ENCODE data around the gene CMTR1.

CMTR1 gene

DNA sequence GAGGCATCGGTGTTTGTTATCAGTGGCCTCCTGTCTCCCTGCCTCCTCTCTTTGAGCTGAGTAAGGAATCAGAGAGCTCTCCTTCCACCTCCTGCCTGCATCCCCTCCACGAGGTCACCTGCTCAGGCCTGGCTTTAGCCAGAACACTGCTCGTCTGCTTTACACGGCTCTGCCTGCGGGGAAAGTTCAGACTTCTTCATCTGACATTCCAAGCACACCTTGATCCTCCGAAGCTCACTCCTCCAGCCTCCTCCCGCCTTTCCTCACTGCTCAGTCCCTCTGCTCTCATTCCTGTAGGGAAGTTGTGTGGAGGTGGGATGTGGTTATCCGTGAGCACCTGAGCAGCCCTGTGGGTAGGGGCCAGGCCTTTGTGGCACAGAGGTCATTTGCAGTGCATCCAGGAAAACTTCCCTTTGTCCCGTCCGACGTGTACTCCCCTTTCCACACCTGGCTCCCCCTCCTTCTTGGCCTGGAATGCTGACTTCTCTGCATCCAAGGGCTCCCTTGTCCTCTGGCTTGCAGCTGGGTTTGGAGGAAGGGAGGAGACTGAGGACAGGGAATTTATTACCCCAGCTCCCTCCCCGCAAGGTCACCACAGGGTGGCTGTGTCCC is 79.5 kb downstream of the CMTR1 start:
- DNase-seq (ENCODE audit: low read depth in 3 of 3) = no peak

DNA sequence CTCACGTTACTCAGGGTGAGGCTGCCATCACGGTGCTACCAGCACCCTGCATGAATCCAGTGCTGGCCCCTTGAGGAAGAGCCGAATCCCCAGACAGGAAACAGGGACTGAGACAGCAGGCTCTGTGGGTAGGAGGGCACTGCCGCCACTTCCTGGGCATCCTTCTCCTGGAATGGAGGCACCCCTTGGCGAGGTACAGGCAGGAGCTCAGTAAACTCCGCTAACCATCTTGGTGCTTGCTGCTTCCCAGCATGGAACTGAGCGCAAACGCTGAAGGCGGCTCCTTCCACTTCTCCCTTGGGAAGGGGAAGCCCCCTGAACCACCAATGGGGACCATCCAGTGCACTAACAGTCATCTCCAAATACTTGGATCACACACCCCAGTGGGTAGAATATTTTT is 80.1 kb downstream of the CMTR1 start:
- no peak for DNase-seq (ENCODE audit: low read depth in 3 of 3)

DNA sequence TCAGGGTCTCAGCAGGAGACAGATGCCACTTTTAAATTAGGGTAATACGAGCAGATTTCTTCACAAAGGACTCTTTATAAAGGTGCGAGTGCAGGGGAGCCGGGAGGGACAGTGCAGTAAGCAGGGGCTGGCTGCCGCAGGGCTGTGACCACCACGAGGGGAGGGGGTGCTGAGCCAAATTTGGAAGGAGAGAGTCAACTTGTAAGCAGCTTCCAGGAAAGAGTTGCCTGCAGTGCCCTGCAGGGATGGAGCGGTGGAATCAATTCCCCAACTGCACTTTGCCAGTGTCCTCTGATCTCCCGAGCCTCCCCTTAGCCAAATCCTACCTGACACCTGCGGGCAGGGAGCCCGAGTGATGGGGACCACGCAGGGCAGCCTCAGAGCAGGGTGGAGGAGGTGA is 80.6 kb downstream of the CMTR1 start:
- no peak for DNase-seq (ENCODE audit: low read depth in 3 of 3)

DNA sequence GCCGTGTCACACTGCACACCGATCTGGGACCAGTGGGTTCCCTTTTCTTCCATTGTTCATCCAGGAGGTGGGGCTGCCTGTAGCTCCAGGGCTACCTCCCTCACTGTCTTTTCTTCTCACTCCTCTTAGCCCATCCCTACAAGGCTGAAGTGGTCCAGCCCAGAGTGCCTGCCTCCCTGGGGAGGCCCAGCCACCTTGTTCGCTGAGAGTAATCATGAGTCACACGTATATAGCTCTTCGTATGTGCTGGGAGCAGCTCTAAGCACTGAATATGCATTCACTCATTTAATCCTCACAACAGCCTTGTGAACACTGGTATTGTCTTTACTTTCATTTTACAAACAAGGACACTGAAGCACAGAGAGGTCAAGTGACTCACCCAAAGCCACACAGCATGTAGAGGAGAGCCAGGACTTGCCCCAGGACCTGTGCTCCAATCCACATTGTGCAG is 81.3 kb downstream of the CMTR1 start:
- peak; percentile 35 to 48 (median 37) for DNase-seq (ENCODE audit: low read depth in 3 of 3)

DNA sequence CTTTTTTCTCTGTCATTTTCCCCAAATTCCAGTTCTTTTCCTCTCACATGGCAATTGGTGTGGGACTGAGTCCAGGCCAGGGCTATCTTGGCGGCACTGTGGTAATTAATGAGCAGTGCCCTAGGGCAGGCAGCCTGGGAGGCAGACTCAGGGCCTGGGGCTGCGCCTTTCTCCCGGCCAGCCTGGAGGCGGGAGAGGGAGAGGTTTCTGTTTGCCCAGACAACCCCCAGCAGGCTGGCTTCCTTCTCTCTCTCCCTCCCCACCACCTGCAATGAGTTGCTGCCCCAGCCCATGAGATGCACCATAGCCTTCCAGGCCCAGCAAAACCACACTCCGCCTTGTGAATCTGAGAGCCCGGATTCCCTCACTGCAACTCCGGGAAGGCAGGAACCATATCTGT is 81.8 kb downstream of the CMTR1 start:
- DNase-seq (ENCODE audit: low read depth in 3 of 3) = no peak

DNA sequence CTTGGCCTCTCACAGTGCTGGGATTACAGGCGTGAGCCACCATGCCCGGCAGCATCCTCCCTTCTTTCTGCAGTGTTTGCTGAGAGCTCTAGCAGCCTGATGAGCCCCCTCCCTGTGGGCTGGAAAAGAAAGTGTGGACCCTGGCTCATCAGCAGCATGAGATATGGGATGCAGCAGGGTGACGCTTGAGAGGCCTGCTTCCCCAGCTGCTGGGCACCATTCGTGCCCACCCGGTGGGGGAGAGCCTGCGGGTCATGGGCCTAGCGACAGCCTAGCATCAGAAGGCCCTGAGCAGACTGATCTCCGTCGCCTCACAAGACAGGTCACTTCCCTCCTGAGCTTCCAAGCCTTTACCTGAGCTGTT is 82.7 kb downstream of the CMTR1 start:
- DNase-seq (ENCODE audit: low read depth in 3 of 3) = no peak

DNA sequence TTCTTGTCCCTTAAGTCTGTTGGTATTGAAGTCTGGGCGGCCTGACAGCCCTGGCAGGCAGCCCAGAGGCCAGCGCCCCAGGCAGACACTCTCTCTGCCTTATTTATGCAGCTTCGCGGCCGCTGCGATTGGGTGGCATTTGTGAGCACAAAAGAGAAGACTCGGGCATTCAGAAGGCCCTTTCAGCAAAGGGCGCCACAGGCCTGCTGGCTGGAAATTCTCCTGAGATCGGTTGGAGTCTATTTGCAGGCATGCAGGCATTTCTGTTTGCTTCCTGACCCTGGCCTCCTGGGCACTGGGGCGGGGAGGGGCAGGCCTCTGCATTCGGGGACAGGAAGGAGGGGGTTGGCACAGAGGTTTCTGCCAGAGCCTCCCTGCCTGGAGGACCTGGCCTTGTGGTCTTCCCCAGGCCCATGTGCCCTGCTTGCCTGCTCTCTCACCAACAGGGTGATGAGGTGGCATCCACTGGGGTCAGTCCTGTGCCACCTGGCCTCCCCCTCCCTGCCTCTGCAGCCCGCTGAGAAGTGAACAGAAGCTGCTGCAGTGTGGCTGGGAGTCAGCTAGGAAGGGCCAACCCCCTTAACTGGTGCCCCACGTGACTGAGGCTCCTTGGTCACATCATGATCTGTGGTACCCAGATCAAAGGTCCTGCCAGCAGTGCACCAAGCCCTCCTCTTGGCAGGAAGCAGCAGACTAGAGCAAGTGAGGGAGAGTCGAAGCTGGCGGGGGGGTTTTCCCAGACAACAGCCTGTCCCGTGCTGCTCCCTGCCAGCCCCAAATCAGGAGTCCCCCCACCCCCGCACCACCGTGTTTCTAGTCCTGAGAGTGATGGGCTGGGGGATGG is 83.3 kb downstream of the CMTR1 start:
- DNase-seq (ENCODE audit: low read depth in 3 of 3) = peak; percentile 69 to 86 (median 83)

DNA sequence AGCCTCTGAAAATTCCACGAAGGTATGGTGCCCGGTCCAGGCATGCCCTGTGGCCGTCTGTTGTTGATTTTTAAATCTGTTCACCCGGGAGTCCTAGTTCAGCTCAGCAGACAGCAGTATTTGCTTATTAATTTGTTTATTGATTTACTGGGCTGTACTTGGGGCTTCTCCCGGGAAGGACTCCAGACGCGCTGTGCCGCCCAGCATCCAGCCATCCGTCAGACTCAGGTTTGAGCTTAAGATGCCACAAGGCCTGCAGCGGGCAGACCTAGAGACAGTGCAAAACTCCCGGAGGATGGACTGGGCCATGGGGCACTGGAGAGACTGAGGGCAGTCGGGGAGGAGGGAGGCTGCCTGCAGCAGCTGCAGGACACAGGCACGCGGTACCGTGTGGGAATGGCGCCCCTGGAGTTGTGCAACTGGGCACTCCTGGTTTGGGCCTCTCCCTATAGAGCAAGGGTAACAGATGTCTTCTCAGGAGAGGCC is 83.9 kb downstream of the CMTR1 start:
- no peak for DNase-seq (ENCODE audit: low read depth in 3 of 3)

DNA sequence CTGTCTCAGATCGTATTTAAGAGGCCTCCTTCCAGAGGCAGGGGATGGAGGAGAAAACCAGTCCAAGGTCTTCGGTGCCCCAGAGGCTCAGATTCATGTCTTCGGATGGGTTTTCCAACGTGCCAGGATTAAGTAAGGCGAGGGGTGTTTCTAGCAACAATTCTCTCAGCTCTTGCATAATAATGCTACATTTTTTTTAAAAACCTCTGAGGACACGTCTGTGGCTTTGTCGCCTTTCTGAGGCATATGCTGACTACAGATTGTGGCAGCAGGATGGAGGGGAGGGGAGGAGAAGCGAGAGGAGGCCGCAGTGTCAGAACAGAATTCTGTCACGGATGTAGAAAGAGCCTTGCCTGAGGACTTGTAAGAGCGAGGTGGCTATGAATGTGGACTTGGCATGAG is 84.4 kb downstream of the CMTR1 start:
- peak; percentile 48 to 70 (median 61) for DNase-seq (ENCODE audit: low read depth in 3 of 3)

DNA sequence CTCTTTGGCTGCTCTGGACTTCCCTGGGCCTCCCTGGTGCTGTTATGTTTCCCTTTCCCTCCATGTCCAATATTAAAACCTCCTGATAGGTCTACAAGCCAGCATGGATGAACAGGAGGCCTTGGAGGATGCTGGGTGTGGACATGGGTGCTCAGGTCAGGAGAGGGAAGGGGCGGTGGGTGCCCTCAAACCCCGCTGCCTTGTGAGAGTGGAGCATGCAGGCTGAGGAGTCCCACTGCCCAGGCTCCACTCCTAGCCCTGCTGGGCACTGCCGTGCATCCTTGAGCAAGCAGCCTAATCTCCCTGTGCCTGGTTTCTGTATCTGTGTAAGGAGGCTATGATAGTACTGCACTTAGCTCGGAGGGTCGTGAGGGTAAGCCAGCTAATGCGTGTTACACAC is 85.1 kb downstream of the CMTR1 start:
- no peak for DNase-seq (ENCODE audit: low read depth in 3 of 3)

DNA sequence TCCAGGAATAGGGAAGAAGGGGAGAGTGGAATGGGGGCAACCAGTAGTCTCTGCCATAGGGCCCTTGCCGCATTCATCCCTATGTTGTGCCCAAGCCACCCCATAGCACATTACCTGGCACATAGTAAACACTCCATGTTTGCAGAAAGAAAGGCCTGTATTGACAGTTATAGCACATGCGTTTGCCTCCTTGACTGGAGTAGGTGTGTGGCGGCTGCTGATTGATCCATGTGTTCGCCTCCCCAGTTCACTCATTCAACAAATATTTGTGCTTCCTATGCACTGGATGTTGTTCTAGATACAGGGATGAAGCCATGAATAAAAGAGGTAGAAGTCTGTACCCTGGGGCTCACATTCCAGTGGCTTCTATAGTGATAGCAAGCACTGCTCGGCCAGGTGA is 86.4 kb downstream of the CMTR1 start:
- no peak for DNase-seq (ENCODE audit: low read depth in 3 of 3)

DNA sequence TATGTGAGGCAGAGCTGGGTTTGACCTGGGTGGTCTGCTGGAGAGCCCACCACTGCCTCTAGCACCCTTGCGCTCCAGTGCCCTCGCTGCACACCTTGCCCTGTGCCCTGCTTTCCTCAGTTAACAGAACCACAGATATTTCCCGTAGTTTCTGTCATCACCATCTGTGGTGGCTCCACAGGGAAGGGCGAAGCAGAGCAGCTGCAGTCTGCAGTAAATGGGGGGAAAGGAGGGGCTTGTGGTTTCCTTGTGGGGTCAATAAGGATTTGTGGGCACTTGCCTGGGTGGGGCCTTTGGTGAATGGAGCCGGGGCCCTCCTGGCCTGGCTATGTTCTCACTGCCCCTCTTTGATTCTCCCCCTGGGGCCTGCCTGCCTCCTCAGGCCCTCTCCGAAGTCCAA is 87.9 kb downstream of the CMTR1 start:
- DNase-seq (ENCODE audit: low read depth in 3 of 3) = no peak

DNA sequence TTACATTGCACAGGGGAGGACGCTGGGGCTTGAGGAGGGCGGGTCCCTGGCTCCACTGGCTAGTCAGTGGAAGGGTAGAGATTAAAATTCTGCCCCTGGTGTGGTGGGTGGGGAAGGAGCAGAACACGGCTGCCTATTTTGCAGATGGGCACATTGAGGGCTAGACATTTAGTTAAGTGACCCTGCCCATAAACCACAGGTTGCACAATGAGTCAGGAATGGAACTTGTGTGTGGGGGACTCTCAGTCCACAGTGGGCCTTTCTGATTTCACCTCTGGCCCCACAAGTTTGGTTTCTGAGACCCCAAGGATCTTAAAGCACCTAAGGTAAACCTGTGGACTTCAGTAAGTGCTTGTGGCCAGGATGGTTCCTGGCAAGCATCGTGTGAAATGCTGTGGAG is 88.7 kb downstream of the CMTR1 start:
- no peak for DNase-seq (ENCODE audit: low read depth in 3 of 3)

DNA sequence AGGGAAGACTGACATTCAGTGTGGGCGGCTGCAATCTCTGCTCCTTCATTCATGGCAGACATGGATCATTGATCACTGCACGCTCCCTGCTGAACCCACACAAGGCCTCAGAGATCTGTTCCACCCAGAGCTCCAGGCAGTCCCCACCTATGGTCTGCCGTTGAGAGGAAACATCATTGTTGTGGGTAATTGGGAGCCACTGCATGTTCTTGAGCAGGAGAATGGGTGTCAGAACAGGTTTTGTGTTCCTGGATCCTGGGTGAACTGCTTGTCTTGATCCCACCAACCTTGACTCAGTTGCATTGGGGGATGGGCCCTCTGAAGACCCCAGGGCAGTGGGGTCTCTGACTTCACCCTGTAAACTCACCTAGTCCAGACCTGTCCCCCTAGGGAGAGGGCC is 89.8 kb downstream of the CMTR1 start:
- no peak for DNase-seq (ENCODE audit: low read depth in 3 of 3)

DNA sequence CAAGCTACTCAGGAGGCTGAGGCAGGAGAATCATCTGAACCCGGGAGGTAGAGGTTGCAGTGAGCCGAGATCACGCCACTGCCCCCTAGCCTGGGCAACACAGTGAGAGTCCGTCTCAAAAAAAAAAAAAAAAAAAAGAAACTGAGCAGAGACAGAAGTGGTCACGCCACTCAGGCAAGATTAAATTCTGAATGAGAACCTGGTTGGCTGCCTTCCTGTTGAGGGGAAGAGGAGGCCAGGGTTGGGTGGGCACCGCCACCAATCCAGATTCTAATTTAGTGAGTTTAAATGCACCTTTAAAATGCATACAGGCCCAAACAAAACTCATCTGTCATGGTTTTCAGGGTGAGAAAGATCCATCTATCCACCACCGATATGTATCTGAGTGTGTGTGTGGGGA is 90.4 kb downstream of the CMTR1 start:
- no peak for DNase-seq (ENCODE audit: low read depth in 3 of 3)

DNA sequence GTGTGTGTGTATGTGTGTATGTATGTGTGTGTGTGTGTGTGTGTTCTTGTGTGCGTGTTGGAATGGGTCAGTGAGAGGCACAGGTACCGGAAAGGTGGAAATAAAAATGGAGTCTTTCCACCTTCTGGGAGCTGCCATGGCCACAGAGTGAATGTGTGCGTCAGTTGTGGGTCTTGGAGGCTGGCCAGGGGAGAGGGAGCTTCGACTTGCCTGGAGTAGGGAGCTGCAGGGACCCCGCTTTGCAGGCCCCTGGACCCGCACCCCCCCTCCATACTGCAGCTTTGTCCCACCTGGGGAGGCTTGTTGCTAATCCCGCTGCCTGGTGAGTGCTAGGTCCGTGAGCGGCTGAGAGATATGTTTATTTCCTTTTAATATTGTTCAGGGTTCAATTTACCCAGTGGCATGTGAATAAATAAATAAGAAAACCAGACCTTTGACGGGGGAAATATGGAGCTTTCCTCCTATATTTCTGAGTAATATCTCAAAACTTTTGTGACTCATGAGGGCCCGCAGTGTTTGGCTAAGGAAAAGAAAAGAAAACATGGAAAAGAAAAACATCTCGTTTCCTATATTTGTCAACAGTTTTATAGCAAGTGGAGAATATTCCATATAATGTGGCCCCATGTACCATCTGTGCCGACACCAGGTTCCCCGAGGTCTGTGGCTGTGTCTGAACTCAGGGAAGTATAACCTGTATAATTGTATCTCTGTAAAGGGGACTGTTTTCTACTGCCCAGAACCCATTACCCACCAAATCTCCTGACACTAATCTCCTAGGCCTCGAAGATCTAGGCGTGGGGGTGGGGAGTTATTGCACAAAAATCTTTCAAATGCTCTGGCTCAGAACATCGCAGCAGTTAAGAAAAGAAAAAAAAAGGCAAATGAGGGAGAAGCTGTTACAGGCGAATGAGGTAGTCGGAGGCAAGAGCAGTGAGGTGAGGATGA is 91.3 kb downstream of the CMTR1 start:
- no peak for DNase-seq (ENCODE audit: low read depth in 3 of 3)

DNA sequence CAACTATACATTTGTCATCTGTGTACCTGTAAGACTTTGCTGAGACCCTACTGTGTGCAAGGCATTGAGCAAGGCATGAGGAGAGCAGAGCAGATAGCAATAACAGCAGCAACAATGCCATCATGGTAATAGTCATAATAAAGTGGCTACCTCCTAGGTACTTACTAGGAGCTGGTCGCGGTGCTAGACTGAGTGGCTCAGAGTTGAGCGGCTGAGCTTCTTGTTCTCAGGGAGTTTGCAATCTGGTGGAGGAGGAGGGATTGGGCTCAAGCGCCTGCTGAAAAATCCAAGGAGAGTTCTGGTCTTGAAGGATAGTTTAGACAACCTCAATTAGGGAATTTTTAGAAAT is 91.9 kb downstream of the CMTR1 start:
- DNase-seq (ENCODE audit: low read depth in 3 of 3) = no peak

DNA sequence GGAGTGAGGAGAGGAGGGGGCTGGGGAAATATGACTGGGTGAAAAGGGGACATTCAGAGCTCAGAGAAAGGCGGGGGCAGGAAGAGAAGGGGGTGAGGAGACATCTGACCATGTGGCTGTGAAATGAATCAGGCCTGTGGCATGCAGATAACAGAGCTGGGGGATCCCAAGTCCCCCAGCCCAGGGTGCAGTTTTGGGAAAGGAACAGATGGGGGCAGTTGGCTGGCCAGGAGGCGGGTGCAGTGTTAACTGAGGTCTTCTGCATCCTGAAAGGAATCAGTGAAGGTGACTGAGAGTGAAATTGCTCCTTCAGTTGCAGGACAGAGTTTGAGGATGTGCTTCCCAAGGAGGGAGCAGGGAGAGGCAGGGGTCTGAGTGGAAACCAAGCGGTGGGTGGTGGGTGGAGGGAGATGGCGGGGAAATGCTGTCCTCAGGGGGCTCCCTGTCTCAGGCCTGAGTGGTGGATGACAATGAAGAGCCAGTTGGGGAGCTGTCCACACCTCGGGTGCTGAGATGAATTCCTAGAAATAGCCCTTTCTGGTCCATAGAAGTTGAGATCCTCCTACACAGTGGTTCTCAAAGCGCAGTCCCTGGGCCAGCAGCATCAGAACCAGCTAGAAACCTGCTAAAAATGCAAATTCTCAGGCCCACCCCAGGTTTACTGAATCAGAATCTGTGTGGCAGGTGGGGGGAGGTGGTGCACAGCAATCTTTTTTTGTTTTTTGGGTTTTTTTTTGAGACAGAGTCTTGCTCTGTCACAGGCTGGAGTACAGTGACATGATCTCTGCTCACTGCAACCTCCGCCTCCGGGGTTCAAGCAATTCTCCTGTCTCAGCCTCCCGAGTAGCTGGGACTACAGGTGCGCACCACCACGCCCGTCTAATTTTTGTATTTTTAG is 92.7 kb downstream of the CMTR1 start:
- DNase-seq (ENCODE audit: low read depth in 3 of 3) = no peak

DNA sequence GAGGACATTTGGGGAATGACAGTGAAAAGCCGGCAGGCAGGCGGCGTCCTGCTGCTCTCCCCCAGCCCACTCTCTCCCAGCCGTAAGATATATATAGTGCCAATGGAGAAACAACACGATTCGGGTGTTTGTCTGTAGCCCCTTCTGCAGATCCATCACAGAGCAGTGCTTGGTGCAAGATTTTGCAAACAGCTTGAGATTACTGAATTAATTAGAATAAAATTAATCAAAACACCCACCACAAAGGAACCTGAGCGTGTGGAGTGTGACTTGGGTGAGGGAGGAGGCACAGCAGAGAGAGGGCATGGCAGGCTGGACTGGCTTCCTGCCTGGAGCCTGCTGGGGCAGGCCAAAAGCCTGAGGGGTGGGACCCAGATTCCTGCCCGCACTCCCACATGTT is 95.5 kb downstream of the CMTR1 start:
- DNase-seq (ENCODE audit: low read depth in 3 of 3) = no peak

DNA sequence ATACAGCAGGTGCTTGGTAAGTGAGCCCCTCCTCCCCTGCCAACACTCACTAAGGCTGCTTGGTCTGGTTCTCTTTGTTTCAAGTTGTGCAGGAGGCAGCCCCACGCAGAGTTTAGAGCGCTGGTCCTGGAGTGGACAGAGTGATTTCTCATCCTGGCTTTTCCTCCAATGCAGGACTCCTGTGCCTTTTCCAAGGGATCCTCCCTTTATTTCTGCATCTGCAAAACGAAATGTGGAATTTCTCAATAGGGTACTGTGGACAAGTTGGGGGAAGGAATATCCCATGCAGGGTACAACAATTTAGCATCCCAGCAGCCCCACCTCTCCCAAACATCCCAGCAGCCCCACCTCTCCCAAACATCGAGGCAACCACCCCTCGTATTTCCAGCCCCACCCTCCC is 97.3 kb downstream of the CMTR1 start:
- DNase-seq (ENCODE audit: low read depth in 3 of 3) = no peak

DNA sequence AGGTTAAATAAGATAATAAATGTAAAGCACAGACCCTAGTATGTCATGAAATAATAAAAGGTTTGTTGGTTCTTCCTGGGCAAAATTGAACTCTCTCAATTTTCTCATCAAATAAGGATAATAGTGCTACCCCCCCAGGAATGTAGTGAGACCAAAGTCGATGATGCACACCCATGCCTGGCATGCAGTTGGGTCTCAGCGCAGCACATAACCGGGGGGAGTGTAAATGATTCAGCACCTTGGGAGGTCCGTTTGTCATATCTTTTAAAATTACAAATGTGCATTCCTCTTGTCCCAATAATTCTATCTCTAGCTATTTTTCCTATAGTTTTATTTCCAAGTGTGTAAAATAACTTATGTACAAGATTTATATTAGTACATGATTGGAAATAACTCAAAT is 98.0 kb downstream of the CMTR1 start:
- no peak for DNase-seq (ENCODE audit: low read depth in 3 of 3)
